Endothelial cell (in vitro differentiated cells): ENCODE results near the gene ZNF485. TPM values are rescaled to one million over a fixed set of nuclear protein-coding genes. Genes with fewer than 3 reads are reported as not detected.

ENCODE experiments used
- DNase-seq: peaks from one replicate; pipeline ENCODE4 v3.0.0; 2021; ENCODE audit warnings: low spot score
- H3K27ac Mint-ChIP-seq: one replicate; pipeline ENCODE4 v1.8.0; 2021; ENCODE audit warnings: mixed read lengths, inconsistent platforms; ENCODE audit not compliant: unreplicated experiment
- H3K27me3 Mint-ChIP-seq: one replicate; pipeline ENCODE4 v1.8.0; 2021; ENCODE audit warnings: mild to moderate bottlenecking, moderate library complexity, mixed read lengths, inconsistent platforms; ENCODE audit not compliant: unreplicated experiment
- H3K36me3 Mint-ChIP-seq: one replicate; pipeline ENCODE4 v1.8.0; 2021; ENCODE audit warnings: mild to moderate bottlenecking, low read depth, mixed read lengths, inconsistent platforms; ENCODE audit not compliant: unreplicated experiment
- H3K4me1 Mint-ChIP-seq: one replicate; pipeline ENCODE4 v1.8.0; 2021; ENCODE audit warnings: mild to moderate bottlenecking, mixed read lengths, inconsistent platforms; ENCODE audit not compliant: unreplicated experiment
- H3K4me3 Mint-ChIP-seq: one replicate; pipeline ENCODE4 v1.8.0; 2021; ENCODE audit warnings: mild to moderate bottlenecking, mixed read lengths, inconsistent platforms; ENCODE audit not compliant: unreplicated experiment
- H3K9me3 Mint-ChIP-seq: one replicate; pipeline ENCODE4 v1.8.0; 2021; ENCODE audit warnings: mixed read lengths, inconsistent platforms; ENCODE audit not compliant: unreplicated experiment
- CTCF ChIP-seq: fragments of 200-600 bp; sonication (generic); IDR thresholded peaks from one replicate; pipeline ENCODE4 v1.5.0; 2021; ENCODE audit warnings: antibody characterized with exemption; ENCODE audit not compliant: unreplicated experiment
- total RNA-seq: library from RNA; stranded (reverse); fragmentation: NEBNext Ultra II Directional; extraction: Animal tissue kit (Norgen Biotek cat#: 25700); gene quantifications from one replicate; pipeline ENCODE4 v1.2.1, GENCODE V29; 2021; ENCODE audit not compliant: unreplicated experiment

ZNF485 gene
- total RNA-seq, 1 donor from 2014 or later: 0.90 TPM

DNA sequence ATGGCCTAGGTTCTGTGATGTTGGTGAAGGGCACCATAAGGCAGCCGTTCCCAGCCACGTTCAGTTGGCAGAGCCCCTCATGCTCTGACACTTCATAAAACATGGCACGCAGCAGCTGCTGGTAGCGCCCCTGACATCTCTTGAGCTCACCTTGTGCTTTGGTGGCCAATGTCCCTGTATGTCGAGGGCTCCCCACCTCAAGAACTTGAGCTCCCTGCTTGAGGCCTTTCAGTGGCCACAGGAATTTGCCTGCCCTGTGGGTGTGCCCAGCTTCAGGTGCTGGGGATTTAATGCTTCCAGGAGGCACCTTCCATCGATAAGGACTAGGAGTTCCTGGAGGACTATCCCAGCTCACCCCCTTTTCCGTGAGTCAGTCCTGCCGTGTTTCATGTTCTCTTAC lies 52.0 kb downstream of the ZNF485 start:
- Mint-ChIP-seq H3K27me3 (peaks cover 2% of the 10 kb centered on the region), H3K36me3 (no peaks in the 10 kb centered on the region), H3K9me3 (no peaks in the 10 kb centered on the region), H3K4me1 (peaks cover 5% of the 10 kb centered on the region), H3K4me3 (no peak overlapping the region), H3K27ac (no peak overlapping the region)
- TF ChIP-seq CTCF: no peak
- DNase-seq: no peak

DNA sequence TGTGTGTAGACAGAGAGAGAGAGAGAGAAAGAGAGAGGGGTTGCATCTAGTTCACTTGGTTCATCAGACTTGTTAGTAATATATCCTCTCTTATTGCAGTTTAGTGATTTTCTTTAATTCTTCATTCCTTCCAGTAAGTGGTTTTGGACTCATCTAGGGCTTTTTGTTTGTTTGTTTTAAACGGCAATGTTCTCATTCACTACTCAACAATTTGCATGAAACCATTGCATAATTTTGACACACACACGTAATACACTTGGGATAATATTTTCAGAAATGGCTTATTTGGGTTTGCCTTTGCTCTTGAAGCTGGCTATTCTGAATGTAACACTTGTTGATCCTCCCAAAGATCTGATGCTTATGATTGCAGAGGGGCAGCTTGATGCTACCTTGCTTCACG lies 58.8 kb downstream of the ZNF485 start:
- no peak for DNase-seq
- Mint-ChIP-seq H3K9me3 (no peaks in the 10 kb centered on the region), H3K36me3 (no peaks in the 10 kb centered on the region), H3K27me3 (peaks cover 5% of the 10 kb centered on the region), H3K4me3 (no peak overlapping the region), H3K27ac (no peak overlapping the region), H3K4me1 (no peaks in the 10 kb centered on the region)
- TF ChIP-seq CTCF: no peak

DNA sequence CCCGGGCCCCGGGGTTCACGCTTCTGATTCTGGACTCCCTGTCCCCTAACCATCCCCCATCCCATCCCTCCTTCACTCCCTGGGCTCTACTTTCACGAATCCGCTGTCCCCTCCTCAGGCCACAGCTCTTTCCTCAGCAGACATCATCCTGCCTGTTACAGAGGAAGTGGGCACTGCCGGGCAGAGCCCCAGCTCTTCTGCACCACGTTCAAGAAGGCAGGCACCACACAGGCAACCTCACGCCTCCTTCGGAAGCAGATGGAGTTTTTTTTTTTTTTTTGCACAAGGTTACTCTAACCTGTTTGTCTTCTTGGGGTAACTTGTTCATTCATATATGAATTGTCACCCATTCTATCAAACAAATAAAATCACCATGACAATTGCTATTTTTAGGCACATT lies 60.3 kb downstream of the ZNF485 start:
- no peak for DNase-seq
- Mint-ChIP-seq H3K9me3 (no peaks in the 10 kb centered on the region), H3K4me3 (no peak overlapping the region), H3K27ac (no peak overlapping the region), H3K36me3 (no peaks in the 10 kb centered on the region), H3K27me3 (peaks cover 5% of the 10 kb centered on the region), H3K4me1 (no peaks in the 10 kb centered on the region)
- no peak for TF ChIP-seq CTCF

GRCh38 chr10:43667317-43667731 lies 61.1 kb downstream of the ZNF485 start:
- H3K27ac Mint-ChIP-seq: no peak overlapping the region
- no peaks in the 10 kb centered on the region for H3K9me3 Mint-ChIP-seq
- H3K4me1 Mint-ChIP-seq: no peaks in the 10 kb centered on the region
- peaks cover 5% of the 10 kb centered on the region for H3K27me3 Mint-ChIP-seq
- H3K36me3 Mint-ChIP-seq: no peaks in the 10 kb centered on the region
- TF ChIP-seq CTCF: no peak
- H3K4me3 Mint-ChIP-seq: no peak overlapping the region
- DNase-seq: no peak

Other genes starting within 250 kb of the ZNF485 start
- not detected for gene FXYD4, start 234.8 kb upstream of the ZNF485 start, total RNA-seq
- gene HNRNPF, start 197.3 kb upstream of the ZNF485 start, total RNA-seq: 194 TPM
- gene ZNF487, start 169.3 kb upstream of the ZNF485 start, total RNA-seq: 3.3 TPM
- 0.90 TPM for gene ZNF239, start 31.8 kb upstream of the ZNF485 start, total RNA-seq
- 25.7 TPM for gene ZNF32, start 42.4 kb downstream of the ZNF485 start, total RNA-seq